Lower leg skin (tissue), 4 donors: ENCODE measurements around the gene ZNF417. TPM values are rescaled to one million over a fixed set of nuclear protein-coding genes. Genes with fewer than 3 reads are reported as not detected.
"Not testable (repeated sequence)": the region's sequence is repeated elsewhere in the genome, so short reads cannot be mapped to it uniquely, and the experiment has no call there.

Experiments
- DNase-seq, 2 donors: peaks; one replicate each; pipeline ENCODE4 v3.0.0-alpha.2; 2019; ENCODE audit warnings: low spot score in 2 of 2
- H3K4me3 ChIP-seq: fragments of 200-600 bp; sonication (generic); 2 replicates; pipeline ENCODE4 v1.5.1; 2017; ENCODE audit warnings: mild to moderate bottlenecking, low read depth; ENCODE audit not compliant: poor library complexity, severe bottlenecking
- CTCF ChIP-seq, 3 donors: fragments of 450-650 bp; IDR thresholded peaks; one replicate each; pipeline ENCODE4 v1.5.1; 2016; ENCODE audit warnings: antibody characterized with exemption in 3 of 3, mild to moderate bottlenecking in 3 of 3, moderate library complexity in 2 of 3
- POLR2A ChIP-seq, 2 donors: fragments of 450-650 bp; IDR thresholded peaks; one replicate each; pipeline ENCODE4 v1.6.1; 2016 to 2017; ENCODE audit warnings: antibody characterized with exemption in 2 of 2, mild to moderate bottlenecking in 1 of 2, moderate library complexity in 1 of 2
- WGBS, 2 donors: methylation state at CpG; one replicate each; pipeline ENCODE4 v1.1.5; 2018; 5-methylcytosine and 5-hydroxymethylcytosine counted together
- intact Hi-C: fragments of 100-400 bp; cut with DNase I; formaldehyde crosslinking; loops from one replicate; pipeline ENCODE4 v1.15.0; 2023; ENCODE audit warnings: low total_unique reads
- total RNA-seq, 4 donors: library from RNA; depleted of rRNA; stranded (reverse); fragments of >200 nt; gene quantifications; one replicate each; pipeline ENCODE4 v1.1.0, GENCODE V29; 2016

ZNF417 gene
- total RNA-seq, 4 donors from 2014 or later: 6.6 to 25.5 (median 11.6) TPM

DNA sequence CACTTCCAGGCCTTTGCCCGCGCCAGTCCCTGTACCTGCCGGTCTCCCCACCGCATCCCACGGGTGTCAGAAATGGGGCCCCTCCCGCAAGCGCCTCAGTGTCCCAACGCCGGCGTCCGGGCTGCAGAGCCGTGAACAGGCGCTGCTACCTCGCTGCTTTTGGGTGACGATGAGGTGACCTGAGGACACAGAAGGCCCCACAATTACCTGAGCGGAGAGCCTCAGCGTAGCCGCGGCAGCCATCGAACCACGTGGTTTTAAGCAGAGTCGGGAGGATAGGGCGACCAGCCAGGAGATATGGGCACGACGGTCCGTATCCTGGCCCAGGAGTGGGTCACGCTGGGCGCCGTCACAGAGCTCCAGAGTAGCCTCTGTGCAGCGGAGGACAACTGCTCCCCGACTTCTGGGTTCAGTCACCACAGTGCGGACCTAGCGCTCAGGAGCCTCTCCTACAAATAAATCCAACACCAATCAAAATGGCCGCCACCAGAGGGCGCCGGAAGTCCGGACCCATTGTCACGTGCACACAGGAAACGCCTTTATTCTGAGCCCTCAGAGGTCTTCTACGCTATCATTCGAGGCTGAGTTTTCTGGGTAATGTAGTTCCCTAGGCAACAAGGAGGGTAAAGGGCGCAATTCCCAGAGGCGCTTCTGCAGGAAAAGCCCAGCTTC, 27.7 kb downstream of the ZNF417 start, which contains the start of gene ZNF814:
Gene ZNF814, minus strand, starts transcription at position 478 of the 672 bp plus-strand sequence. Its CDS starts 235 bp downstream, at position 243.
- TF ChIP-seq CTCF (IDR thresholded peaks at IDR 0.05) (no peak), POLR2A (IDR thresholded peaks at IDR 0.05) (no peak)

GRCh38 chr19:57888107-57888559, 28.3 kb downstream of the ZNF417 start:
- intact Hi-C loops: no loop called here
- WGBS, 2 donors: 9 to 10% methylated on average over 8 of the region's 8 CpGs
- DNase-seq: peak in 1 of 2 donors; percentile 5
- H3K4me3 ChIP-seq: peak overlapping the region; percentile 43
- no peak for TF ChIP-seq POLR2A (IDR thresholded peaks at IDR 0.05)
- no peak for TF ChIP-seq CTCF (IDR thresholded peaks at IDR 0.05)

More for the DNA sequence above, 27.7 kb downstream of the ZNF417 start, which contains the start of gene ZNF814:
- H3K4me3 ChIP-seq: peak within 1 kb of the TSS; percentile 43
- WGBS, 2 donors: 2% methylated on average over 29 to 43 of the region's 43 CpGs
- intact Hi-C loops: no loop called here
- peak; percentile 82 to 93 for DNase-seq

DNA sequence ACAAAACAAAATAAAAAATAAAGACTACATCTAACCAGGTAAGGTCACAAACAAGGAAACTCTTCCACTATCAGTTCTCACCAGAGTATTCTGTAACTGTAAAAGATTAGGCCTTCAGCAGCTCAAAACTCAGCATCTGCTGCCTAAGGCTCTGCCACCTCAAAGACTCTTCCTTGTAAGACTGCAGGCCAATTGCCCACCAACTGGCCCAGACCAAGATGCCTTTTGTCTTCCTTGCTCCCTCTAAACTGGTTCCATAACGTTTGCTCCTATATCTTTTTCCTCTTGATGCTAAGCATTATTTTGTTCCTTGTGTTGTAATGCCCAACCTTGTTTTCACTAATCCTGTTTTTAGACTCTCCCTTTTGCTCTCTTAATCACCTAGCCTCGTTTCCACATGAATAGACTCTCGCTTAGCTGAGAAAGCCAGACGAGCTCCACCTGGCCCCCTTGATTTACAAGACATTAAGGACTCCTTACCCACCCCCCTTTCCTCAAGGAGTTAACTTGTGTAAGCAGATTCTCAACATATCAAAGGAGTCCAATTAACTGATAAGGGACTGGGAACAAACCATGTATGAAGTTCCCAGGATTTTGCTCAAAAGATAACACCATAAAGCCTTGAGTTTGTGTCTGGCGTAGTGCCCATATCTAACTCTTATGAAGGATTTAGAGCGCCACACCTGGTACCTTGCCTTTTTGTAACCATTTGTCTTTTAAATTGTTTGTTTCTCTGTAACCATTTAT, 29.0 kb downstream of the ZNF417 start:
- no peak overlapping the region for H3K4me3 ChIP-seq
- intact Hi-C loops: no loop called here
- 23 to 25% methylated on average over 6 of the region's 6 CpGs for WGBS, 2 donors
- no peak for TF ChIP-seq POLR2A (IDR thresholded peaks at IDR 0.05)
- no peak for TF ChIP-seq CTCF (IDR thresholded peaks at IDR 0.05)
- peak in 1 of 2 donors; percentile 0 for DNase-seq

DNA sequence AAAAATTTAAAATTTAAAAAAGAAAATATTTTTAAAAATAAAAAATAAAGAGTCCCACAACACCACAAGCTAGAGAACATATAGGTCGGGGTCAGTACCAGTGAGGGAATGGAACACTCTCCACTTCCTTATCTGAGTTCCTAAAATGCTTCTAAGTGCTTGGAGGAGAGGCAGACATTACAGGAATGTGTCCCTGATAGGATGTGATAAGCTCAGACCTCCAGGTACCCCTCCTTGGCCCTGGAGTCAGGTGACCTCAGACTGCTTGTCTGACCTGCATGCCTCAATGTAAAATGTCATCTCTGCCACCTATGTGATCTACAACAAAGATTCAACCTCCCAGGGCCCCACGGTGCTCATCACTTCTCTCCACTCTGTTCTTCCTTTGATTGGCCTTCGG, 30.3 kb downstream of the ZNF417 start:
- H3K4me3 ChIP-seq: no peak overlapping the region
- DNase-seq: no peak
- WGBS, 2 donors: 89% methylated on average over 3 of the region's 3 CpGs
- intact Hi-C loops: no loop called here
- TF ChIP-seq POLR2A (IDR thresholded peaks at IDR 0.05) (no peak), CTCF (IDR thresholded peaks at IDR 0.05) (no peak)

GRCh38 chr19:57873883-57874799, 42.3 kb downstream of the ZNF417 start:
- 92 to 97% methylated on average over 8 of the region's 8 CpGs for WGBS, 2 donors
- peak in 1 of 2 donors; percentile 3 for DNase-seq
- intact Hi-C loops, H3K4me3 ChIP-seq: not testable (repeated sequence)
